Mesenteric fat pad (tissue), 1 donor: Measurements from ENCODE around the gene NT5C2. TPM values are rescaled to one million over a fixed set of nuclear protein-coding genes. Genes with fewer than 3 reads are reported as not detected.
A peak's percentile ranks its signal among the peaks of the same experiment; 100 is the strongest.
"Not testable (repeated sequence)": the region's sequence is repeated elsewhere in the genome, so short reads cannot be mapped to it uniquely, and the experiment has no call there.

Experiments used
- DNase-seq: peaks from one replicate; pipeline ENCODE4 v3.0.0-alpha.2; 2020; ENCODE audit warnings: low spot score
- total RNA-seq: library from RNA; stranded (reverse); fragmentation: NEBNext Ultra II Directional; extraction: Animal tissue kit (Norgen Biotek cat#: 25700); gene quantifications from one replicate; pipeline ENCODE4 v1.2.1, GENCODE V29; 2021
- donor health status: DM: yes; HTN: yes; CAD: no.

Gene NT5C2
- total RNA-seq, 1 donor from 2014 or later: 56.5 TPM

DNA sequence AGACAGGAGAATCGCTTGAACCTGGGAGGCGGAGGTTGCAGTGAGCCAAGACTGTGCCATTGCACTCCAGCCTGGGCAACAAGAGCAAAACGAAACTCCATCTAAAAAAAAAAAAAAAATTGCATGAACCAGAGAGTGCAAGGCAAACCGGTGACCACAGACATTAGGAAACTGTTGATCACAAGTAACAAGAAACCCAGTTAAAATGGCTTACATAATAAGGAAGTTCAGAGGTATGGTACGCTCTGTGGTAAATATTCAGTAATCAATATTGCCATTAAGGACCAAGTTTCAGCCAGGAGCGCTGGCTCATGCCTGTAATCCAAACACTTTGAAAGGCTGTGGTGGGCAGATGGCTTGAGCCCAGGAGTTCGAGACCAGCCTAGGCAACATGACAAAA is 9.2 kb upstream of the NT5C2 start:
- DNase-seq: no peak

- DNase-seq: no peak
Measured at GRCh38 chr10:103199488-103199887, 6.4 kb upstream of the NT5C2 start.

DNA sequence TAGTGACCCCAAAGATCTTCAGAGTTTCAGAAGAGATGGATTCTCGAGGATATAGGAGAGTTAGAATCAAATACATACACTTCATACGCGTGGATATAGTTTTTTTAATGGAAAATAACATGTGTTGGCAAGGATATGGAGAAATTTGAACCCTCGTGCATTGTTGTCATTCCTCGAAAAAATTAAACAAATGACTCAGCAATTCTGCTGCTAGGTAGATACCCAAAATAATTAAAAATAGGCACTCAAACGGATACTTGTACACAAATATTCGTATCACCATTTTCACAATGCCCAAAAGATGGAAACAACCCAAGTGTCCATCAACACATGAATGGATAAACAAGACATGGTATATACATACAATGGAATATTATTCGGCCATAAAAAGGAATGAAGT is 5.6 kb upstream of the NT5C2 start:
- DNase-seq: no peak

- no peak for DNase-seq
Measured at GRCh38 chr10:103197903-103198302, 4.8 kb upstream of the NT5C2 start.

- no peak for DNase-seq
Measured at GRCh38 chr10:103197174-103197573, 4.1 kb upstream of the NT5C2 start.

- no peak for DNase-seq
Measured at GRCh38 chr10:103196516-103196915, 3.4 kb upstream of the NT5C2 start.

- no peak for DNase-seq
Measured at GRCh38 chr10:103193820-103194529, 903 bp upstream of the NT5C2 start.

DNA sequence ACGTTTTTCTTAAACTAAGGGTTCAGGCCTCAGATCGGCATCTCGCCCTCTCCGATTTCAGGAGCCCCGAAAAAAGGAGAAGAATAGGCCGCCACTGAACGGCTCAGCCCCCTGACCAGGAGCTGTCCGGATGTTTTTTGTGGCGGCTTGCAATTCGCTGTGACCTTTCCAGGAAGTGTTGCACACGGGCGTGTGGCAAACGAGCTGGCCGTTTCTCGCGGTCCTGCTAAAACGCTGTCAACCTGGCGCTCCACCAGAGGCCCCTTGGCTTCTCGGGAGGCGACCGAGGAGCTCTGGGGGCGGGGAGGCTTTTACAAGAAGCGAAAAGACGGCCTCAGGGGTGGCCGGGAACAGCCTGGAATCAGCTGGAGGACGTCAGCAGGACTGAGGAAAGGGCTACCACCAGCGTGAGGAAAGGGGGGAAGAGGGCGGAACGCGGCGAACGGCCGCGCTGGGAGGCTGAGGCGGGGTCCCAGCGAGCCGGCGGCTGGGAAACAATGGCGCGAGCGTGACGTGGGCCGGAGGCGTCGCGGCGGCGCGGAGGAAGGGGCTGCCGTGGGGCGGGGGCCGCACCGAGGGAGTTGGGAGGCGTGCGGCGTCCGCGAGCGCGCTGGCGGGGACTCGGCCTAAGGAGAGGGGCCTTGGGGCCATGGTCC is 493 bp downstream of the NT5C2 start:
- peak; percentile 94 for DNase-seq

DNA sequence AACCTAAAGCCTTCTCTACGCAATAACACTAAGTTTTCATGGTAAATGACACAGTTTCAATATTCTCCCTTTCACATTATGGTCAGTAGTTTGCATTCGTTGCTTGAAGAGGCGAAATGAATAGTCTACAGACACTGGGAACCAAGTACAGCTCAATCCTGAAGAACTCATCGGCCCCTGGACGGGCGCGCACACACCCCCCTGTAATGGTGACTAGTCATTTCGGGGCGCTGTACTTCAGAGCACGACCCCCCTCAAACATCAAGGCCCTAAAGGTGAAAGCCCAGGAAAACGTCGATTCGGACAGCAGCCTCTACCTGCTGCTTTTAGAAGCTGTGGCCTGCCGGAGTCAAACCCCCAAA is 1.0 kb downstream of the NT5C2 start:
- no peak for DNase-seq

DNA sequence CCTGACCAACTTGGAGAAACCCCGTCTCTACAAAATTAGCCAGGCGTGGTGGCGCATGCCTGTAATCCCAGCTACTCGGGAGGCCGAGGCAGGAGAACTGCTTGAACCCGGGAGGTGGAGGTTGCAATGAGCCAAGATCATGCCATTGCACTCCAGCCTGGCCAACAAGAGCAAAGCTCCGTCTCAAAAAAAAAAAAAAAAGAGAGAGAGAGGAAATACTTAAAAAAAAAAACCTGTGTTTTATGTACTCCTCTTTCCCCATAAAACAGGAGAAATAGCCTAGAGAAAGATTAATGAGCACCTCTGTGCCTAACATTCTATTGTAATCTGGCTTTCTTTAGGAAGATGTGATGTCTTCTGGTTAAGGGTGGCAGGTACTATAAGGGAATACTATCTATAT is 1.9 kb downstream of the NT5C2 start:
- DNase-seq: not testable (repeated sequence)

- DNase-seq: no peak
Measured at GRCh38 chr10:103188853-103189252, 4.2 kb downstream of the NT5C2 start.

DNA sequence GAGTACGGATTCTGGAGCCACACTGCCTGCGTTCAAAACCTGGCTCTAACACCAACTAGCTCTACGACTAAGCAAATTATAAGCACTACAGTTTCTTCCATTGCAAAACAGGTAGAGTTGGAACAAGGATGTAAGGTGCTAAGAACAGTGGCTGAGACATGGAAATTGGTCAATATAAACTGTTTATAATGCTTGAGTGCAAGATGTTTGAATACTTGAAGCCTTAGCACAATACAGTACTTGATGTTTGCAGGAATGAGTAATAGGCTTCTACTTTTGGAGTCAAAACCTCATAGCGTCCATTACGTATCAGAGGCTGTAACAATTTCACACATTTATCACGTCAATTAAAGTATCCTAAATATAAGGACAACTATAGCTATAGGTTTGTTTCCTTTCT is 6.9 kb downstream of the NT5C2 start:
- no peak for DNase-seq

DNA sequence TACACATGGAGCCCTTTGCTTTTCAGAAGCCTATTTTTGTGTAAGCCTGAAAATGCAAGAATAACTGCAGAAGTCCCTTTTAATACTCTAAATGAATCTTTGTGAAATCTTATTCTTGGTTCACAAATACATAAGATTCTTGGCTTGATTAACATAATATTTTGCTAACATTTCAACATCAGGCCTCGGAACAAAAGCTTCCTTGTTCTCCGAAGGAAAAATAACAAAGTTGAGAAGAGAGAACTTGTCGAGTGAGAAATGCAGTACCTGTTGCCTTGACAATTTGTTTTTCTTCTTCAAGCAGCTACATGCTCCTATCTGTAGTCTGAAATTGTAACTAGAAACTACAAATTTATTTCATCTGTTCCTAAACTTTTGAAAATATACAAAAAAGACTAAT is 8.5 kb downstream of the NT5C2 start:
- no peak for DNase-seq

- DNase-seq: not testable (repeated sequence)
Measured at GRCh38 chr10:103183991-103184451, 9.1 kb downstream of the NT5C2 start.

DNA sequence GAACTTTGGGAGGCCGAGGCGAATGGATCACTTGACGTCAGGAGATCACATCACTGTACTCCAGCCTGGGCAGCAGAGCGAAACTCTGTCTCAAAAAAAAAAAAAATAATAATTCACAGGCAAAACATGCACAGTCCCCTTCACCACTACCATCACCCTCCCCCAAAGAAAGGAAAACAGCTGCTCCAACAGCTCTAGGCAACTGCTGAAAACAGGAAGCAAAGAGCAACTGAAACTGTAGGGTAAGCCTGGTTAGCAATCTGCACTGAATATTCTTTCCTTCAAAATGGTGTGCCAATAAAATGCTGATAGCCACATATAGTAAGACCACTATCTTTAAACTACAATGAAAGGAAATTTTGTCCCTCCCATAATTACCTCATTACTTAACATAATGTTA is 11.8 kb downstream of the NT5C2 start:
- no peak for DNase-seq

DNA sequence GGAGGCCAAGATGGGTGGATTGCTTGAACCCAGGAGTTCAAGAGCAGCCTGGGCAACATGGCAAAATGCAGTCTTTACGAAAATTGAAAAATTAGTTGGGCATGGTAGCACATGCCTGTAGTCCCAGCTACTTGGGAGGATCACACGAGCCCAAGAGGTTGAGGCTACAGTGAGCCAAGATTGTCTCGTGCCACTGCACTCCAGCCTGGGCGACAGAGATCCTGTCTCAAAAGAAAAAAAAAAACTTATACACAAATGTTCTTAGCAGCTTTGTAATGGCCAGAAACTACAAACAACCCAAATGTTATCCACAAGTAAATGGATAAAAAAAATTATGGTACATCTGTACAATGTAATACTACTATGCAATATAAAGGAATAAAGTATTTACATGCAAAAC is 12.6 kb downstream of the NT5C2 start:
- DNase-seq: no peak

DNA sequence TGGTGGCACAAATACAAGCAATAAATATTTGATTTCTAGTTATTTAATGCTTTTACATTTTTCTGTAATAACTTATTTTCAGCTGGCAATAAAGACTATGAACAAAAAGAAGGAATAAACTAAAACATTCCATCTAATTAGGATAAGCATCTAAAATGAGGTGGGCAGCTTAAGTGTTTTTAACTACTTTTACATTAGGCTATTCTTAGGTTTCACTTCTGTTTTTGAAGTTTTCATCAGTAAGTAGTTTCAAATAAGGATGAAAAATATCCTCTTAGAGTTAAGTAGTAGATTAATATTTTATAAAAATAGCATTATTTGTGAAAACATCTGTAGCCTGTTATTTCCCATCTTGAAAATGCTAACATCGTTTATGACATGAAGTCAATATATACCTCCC is 15.9 kb downstream of the NT5C2 start:
- no peak for DNase-seq

- no peak for DNase-seq
Measured at GRCh38 chr10:103175580-103176285, 17.3 kb downstream of the NT5C2 start.

DNA sequence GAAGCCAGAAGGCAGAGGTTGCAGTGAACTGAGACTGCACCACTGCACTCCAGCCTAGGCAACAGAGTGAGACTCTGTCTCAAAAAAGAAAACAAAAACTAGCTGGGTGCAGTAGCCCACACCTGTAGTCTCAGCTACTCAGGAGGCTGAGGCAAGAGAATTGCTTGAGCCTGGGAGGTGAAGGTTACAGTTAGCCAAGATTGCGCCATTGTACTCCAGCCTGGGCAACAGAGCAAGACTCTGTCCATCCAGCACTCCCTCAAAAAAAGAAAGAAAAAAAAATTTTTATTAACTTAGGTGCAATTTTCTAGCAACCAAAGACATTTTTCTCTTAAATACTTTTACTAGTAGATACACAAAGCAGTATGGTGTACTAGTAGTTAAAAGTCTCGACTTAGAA is 18.7 kb downstream of the NT5C2 start:
- not testable (repeated sequence) for DNase-seq

GRCh38 chr10:103171278-103171677 is 21.8 kb downstream of the NT5C2 start:
- no peak for DNase-seq

- no peak for DNase-seq
Measured at GRCh38 chr10:103168438-103168837, 24.6 kb downstream of the NT5C2 start.

DNA sequence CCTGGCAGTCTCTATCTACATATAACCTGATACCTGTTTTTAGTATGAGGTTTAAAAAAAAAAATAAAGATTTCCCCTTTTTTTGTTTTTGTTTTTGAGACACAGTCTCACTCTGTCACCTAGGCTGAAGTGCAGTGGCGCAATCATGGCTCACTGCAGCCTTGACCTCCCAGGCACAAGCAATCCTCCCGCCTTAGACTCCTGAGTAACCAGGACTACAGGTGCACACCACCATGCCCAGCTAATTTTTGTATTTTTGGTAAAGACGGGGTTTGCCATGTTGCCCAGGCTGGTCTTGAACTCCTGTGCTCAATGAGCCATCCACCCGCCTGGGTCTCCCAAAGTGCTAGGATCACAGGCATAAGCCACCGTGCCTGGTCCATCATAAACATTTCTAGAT is 25.5 kb downstream of the NT5C2 start:
- not testable (repeated sequence) for DNase-seq
